GM12891 (cell line): ENCODE data around the gene MSI2.
A peak's percentile ranks its signal among the peaks of the same experiment; 100 is the strongest.

Experiments
- DNase-seq: peaks from one replicate; pipeline ENCODE4 v3.0.0; 2011; ENCODE audit warnings: low spot score; ENCODE audit not compliant: insufficient read length
- FAIRE-seq: peaks from 2 replicates; lab custom pipeline; 2011; peaks lifted over from hg19 to GRCh38; lab: Jason Lieb, UNC
- PAX5 ChIP-seq: IDR thresholded peaks from 2 replicates; pipeline ENCODE4 v1.6.1; 2011; ENCODE audit warnings: low read length, moderate library complexity, mild to moderate bottlenecking; ENCODE audit not compliant: insufficient read depth, severe bottlenecking
- POLR2A ChIP-seq: IDR thresholded peaks from 2 replicates; pipeline ENCODE4 v1.6.1; 2011; ENCODE audit warnings: low read depth, low read length, control low read depth
- POLR2AphosphoS5 ChIP-seq: IDR thresholded peaks from 2 replicates; pipeline ENCODE4 v1.6.1; 2011; ENCODE audit warnings: low read depth, low read length, control low read depth
- POU2F2 ChIP-seq: IDR thresholded peaks from 2 replicates; pipeline ENCODE4 v1.6.1; 2011; ENCODE audit warnings: low read depth, mild to moderate bottlenecking, control low read depth, low read length, moderate library complexity
- SPI1 ChIP-seq: IDR thresholded peaks from 2 replicates; pipeline ENCODE4 v1.6.1; 2011; ENCODE audit warnings: low read depth, low read length, control low read depth
- TAF1 ChIP-seq: IDR thresholded peaks from 2 replicates; pipeline ENCODE4 v1.6.1; 2011; ENCODE audit warnings: low read depth, low read length, control low read depth

Gene MSI2

DNA sequence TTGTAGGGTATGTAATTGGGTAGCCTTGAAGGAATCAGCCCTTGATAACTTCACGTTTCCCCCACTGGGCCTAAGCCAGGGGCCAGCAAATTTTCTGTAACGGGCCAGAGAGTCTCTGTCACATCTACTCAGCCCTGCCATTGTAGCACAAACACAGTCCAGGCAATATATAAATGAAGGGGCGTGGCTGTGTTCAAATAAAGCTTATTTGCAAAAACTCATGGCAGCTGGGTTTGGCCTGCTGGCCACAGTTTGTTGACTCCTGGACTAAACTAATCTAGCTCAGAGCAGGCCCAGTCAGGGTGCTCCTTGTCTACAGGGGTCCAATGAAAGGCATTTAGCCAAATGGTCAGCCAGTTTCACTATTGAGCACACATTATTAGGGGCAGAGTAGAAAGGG, 347.2 kb downstream of the MSI2 start:
- no peak for FAIRE-seq
- DNase-seq: no peak
- no peak for TF ChIP-seq PAX5
- no peak for TF ChIP-seq SPI1
- no peak for TF ChIP-seq POLR2AphosphoS5
- no peak for TF ChIP-seq TAF1
- no peak for TF ChIP-seq POLR2A
- TF ChIP-seq POU2F2: no peak

DNA sequence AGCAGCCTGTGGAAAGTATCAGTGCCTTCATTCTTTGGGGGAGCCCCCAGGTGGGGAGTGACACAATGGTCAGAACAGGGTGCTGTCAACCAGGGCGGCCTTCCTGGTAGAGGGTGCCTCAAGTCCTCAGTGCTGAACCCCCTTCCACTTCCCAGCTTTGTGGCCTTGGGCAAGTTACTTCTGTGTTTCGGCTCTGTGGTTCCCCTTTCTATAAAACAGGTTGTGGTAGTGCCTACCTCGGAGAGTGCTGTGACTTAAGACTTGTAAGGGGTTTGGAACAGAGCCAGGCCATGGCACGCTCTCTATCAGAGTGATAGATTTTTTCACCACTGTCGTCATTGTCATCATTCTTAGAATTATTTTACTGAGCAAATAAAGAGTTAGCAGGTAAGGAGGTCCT, 347.7 kb downstream of the MSI2 start:
- DNase-seq (no peak), FAIRE-seq (peak; percentile 67)

DNA sequence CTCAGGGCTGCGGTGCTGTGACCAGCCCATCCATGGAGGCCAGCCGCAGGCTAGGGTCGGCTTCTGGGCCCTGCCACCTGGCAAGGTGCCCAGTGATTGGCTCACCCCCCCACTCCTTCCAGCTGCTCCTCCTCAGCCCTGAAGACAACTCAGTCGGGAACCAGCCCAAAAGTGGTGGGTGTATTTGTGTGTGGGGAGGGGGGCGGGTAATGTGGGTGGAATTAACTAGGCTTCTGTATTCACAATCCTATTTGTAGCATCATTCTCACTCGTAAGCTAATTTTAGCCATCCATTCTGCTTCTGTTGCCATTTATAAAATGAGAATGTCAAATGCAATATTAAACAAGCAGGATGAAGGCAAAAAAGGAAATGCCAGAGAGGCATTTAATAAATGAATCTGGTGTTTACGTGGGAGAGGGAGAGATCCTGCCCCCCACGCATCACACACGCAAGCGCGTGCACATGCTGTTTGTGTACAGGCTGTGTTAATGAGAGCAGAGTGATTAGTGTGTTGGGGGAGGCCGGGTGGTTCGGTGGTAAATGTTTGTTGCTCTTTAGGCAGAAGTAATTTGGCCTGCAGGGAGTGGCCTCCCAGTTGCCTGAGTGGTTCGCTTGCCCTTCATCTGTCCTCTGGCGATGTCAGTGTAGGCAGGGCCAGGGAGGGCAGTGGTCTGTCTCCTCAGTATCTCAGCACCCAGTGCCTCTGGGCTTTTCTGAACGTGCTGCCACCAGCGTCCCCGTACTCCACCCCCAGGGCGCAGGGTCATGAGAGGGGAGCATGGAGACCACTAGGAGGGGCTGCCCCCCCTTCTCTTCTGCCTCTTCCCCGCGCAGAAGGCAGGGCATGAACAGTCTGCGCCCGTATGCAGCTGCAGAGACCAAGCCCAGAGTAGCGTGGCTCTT, 348.7 kb downstream of the MSI2 start:
- TF ChIP-seq SPI1: no peak
- no peak for TF ChIP-seq TAF1
- TF ChIP-seq PAX5: no peak
- TF ChIP-seq POLR2A: no peak
- no peak for TF ChIP-seq POLR2AphosphoS5
- no peak for TF ChIP-seq POU2F2
- DNase-seq (peak; percentile 46), FAIRE-seq (peak; percentile 81)

More for the DNA sequence above, 347.7 kb downstream of the MSI2 start:
- TF ChIP-seq POLR2AphosphoS5 (no peak), POLR2A (no peak), SPI1 (peak; percentile 51; the same call in 1 of the 2 replicates), POU2F2 (no peak), TAF1 (no peak), PAX5 (no peak)

DNA sequence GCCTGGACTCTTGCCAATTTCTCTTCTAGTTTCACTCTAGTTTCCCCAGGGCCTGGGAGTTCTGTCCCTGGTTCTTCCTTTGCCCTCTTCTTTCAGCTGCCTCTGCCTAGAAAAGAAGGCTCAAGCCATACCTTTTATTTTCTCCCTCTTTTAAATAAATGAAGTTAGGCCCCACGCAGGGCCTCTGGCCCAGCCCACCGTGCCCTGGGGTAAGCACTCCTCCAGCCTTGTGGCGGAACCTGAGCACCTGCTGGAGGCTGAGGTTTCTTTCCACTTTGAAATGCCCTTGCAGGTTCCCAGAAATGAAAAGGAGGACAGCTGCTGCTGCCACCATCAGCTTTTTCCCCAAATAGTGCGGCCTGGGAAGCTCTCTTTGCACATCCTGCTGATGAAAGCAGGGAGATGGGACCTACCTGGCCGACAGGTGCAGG, 349.4 kb downstream of the MSI2 start:
- no peak for TF ChIP-seq TAF1
- no peak for TF ChIP-seq SPI1
- TF ChIP-seq PAX5: no peak
- no peak for TF ChIP-seq POU2F2
- no peak for TF ChIP-seq POLR2A
- TF ChIP-seq POLR2AphosphoS5: no peak
- FAIRE-seq (no peak), DNase-seq (no peak)

DNA sequence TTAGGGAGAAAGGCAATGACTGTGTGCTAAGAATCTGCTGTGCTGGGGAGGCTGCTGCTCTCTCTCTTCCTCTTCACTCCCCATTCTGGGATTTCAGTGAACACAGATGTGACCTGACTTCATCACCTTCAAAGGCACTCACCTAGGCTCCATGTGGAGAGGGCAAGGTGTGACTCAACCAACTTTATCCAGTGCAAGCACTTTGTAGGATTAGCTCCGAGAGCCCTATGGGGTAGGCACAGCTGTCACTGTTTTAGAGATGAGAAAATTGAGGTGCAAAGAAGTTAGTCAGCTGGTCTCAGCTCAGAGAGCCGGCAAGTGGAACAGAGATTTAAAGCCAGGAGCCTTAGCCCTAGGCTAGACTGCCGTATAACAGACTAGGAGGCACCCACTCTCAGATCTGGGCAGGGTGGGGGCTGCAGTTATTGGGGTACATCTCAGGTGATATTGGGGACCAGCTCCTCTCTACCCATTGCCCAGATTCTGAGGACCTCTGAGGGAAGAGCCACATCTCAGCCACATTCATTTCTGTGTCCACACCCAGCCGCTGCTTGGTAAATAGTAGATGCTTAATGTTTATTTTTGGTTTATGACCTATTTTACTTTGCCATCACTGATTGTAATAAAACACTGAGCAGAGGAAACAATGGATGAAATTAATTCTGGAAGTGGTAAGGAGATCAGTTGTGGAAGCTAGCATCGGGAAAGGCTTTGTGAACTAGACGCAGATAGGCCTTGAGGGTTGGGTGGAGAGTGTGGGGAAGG, 350.0 kb downstream of the MSI2 start:
- TF ChIP-seq TAF1: no peak
- no peak for TF ChIP-seq POU2F2
- no peak for TF ChIP-seq SPI1
- no peak for TF ChIP-seq PAX5
- no peak for TF ChIP-seq POLR2A
- TF ChIP-seq POLR2AphosphoS5: no peak
- peak; percentile 20 for FAIRE-seq
- no peak for DNase-seq

DNA sequence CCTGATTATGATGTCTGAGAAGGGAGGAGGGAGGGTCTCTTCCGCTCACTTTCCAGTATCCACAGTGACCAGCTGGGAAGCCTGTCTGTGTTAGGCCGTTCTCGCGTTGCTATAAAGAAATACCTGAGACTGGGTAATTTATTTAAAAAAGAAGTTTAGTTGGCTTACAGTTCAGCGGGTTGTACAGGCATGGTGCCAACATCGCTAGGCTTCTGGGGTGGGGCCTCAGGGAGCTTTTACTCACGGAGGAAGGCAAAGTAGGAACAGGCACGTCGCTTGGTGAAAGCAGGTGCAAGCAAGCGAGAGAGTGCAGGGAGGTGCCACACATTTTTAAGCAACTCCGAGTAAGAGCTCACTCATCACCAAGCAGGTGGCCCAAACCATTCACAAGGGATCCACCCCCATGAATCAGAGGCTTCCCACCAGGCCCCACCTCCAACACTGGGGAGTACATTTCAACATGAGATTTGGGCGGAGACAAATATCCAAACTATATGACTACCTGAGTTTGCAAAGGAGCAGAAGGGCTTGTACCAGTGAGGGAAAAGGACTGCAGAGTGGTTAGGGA, 351.3 kb downstream of the MSI2 start:
- FAIRE-seq (no peak), DNase-seq (no peak)
- TF ChIP-seq POLR2AphosphoS5: no peak
- no peak for TF ChIP-seq SPI1
- TF ChIP-seq POU2F2: no peak
- TF ChIP-seq TAF1: no peak
- no peak for TF ChIP-seq PAX5
- no peak for TF ChIP-seq POLR2A

DNA sequence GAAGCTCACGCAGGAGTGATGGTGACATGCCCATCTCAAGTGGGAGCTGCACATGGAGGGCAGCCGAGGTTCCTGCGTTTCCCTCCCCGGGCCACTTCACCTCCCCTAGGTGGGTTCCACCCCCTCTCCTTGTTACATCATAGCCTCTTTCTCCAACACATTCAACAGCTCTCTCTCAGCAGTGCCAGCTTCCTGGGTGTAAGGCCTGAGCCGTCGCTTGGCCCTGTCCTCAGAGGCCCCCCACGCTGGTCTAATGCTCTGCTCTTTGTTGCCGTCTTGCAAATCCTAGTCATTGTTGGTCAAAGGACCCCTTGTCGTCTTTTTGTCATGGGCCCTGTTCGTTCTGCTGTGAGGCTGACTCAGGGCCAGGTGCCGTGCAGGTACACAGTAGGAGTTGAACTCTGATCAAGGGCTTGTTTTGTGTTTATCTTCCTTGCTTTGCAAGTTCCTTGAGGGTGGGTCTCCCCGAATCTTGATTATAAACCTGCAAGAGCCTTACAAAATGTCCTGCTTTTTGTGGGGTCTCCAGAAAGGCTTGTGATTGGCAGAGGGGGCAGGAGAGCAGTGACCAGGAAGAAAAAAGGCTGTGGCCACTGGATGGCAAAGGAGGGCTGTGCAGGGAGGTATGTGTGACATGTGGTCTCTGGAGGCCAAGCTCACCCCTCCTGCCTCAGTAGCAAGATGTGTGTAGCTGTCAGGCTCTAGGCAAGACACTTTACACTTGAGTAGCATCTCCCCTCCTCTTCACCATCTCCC, 352.2 kb downstream of the MSI2 start:
- no peak for DNase-seq
- no peak for FAIRE-seq
- TF ChIP-seq TAF1 (no peak), SPI1 (no peak), POLR2A (no peak), POU2F2 (no peak), PAX5 (no peak), POLR2AphosphoS5 (no peak)

DNA sequence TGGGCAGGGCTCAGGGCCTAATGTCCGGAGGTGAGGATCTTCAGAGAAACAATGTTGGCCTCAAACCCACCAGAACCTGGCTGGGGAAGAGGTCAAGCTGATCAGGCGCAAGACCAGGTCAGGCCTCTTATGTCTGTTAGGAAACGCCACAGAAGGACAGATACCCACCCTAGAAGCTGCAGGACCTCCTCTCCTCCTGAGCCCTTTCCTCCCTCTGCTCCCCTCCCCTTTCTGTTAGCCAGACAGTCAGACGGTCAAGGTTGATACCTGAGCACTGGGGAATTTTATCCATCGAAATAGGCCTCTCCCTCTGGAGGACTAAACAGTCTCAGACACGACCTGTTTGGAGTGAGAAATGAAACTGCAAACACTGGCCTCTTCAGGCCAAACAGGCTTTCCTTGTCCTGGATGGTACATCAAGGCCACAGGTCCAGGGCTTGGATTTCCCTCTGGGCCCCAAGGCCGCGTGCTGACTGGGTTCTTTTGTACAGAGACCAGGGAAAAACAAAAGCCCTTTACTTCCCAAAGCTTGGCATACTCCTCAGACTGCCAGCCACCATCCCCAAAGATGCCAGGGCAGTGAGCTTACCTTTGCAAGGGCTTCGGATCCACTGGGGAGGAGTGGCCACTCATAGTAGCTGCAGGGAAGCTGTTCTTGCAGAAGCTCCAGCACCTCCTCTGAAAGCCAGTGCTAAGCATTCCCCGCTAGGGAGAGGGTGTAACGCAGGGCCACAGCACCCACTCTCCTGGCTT, 353.0 kb downstream of the MSI2 start:
- TF ChIP-seq POU2F2: no peak
- TF ChIP-seq TAF1: no peak
- TF ChIP-seq POLR2AphosphoS5: no peak
- no peak for TF ChIP-seq PAX5
- no peak for TF ChIP-seq POLR2A
- TF ChIP-seq SPI1: no peak
- FAIRE-seq (no peak), DNase-seq (no peak)

DNA sequence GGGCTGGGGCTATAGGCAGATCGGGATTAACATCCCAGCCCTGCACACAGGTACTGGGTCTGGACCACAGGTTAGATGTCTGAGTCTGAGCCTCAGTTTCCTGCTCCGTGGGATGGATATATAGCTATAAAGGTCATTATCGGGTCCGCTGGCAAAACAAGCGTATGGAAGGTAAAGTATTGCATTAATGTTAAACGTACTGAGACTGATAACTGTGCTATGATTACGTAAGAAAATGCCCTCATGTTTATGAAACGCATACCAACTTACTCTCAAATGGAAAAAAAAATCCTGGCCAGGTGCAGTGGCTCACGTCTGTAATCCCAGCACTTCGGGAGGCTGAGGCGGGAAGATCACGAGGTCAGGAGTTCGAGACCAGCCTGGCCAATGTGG, 353.6 kb downstream of the MSI2 start:
- FAIRE-seq: no peak
- no peak for TF ChIP-seq TAF1
- TF ChIP-seq POLR2AphosphoS5: no peak
- no peak for TF ChIP-seq POLR2A
- TF ChIP-seq POU2F2: no peak
- no peak for TF ChIP-seq SPI1
- TF ChIP-seq PAX5: no peak
- no peak for DNase-seq
